ENCODE measurements around the gene SLAMF7. TPM values are rescaled to one million over a fixed set of nuclear protein-coding genes. Genes with fewer than 3 reads are reported as not detected.
"Not testable (repeated sequence)": the region's sequence is repeated elsewhere in the genome, so short reads cannot be mapped to it uniquely, and the experiment has no call there.

The SLAMF7 gene
- total RNA-seq, 1 experiment from 2014 or later = 0.29 TPM

GRCh38 chr1:160774886-160775719 lies 36.1 kb downstream of the SLAMF7 start:
- DNase-seq (ENCODE audit: low spot score) = peak; percentile 57

GRCh38 chr1:160776178-160776577 lies 37.1 kb downstream of the SLAMF7 start:
- no peak for DNase-seq (ENCODE audit: low spot score)

GRCh38 chr1:160777486-160778089 lies 38.5 kb downstream of the SLAMF7 start:
- DNase-seq (ENCODE audit: low spot score) = peak; percentile 57

GRCh38 chr1:160778976-160779375 lies 39.9 kb downstream of the SLAMF7 start:
- DNase-seq (ENCODE audit: low spot score) = no peak

GRCh38 chr1:160779626-160780397 lies 40.8 kb downstream of the SLAMF7 start:
- peak; percentile 56 for DNase-seq (ENCODE audit: low spot score)

GRCh38 chr1:160780398-160780755 lies 41.3 kb downstream of the SLAMF7 start:
- DNase-seq (ENCODE audit: low spot score) = no peak

- no peak for DNase-seq (ENCODE audit: low spot score)
Measured at GRCh38 chr1:160781186-160781766, 42.2 kb downstream of the SLAMF7 start.

GRCh38 chr1:160781914-160782689 lies 43.1 kb downstream of the SLAMF7 start:
- no peak for DNase-seq (ENCODE audit: low spot score)

- not testable (repeated sequence) for DNase-seq (ENCODE audit: low spot score)
Measured at GRCh38 chr1:160782988-160783765, 44.1 kb downstream of the SLAMF7 start.

- no peak for DNase-seq (ENCODE audit: low spot score)
Measured at GRCh38 chr1:160789051-160789701, 50.1 kb downstream of the SLAMF7 start.

- DNase-seq (ENCODE audit: low spot score) = no peak
Measured at GRCh38 chr1:160789702-160790611, 50.9 kb downstream of the SLAMF7 start.

GRCh38 chr1:160794376-160794775 lies 55.3 kb downstream of the SLAMF7 start:
- no peak for DNase-seq (ENCODE audit: low spot score)

- DNase-seq (ENCODE audit: low spot score) = no peak
Measured at GRCh38 chr1:160795951-160796383, 56.9 kb downstream of the SLAMF7 start, which contains the start of gene LY9. LY9 (plus strand) TSS chr1:160796174; CDS start chr1:160796188, 14 bp downstream.

GRCh38 chr1:160797271-160797709 lies 58.2 kb downstream of the SLAMF7 start:
- DNase-seq (ENCODE audit: low spot score) = no peak

- DNase-seq (ENCODE audit: low spot score) = no peak
Measured at GRCh38 chr1:160797861-160798273, 58.8 kb downstream of the SLAMF7 start.

- DNase-seq (ENCODE audit: low spot score) = no peak
Measured at GRCh38 chr1:160798439-160798838, 59.4 kb downstream of the SLAMF7 start.

- no peak for DNase-seq (ENCODE audit: low spot score)
Measured at GRCh38 chr1:160799641-160800040, 60.6 kb downstream of the SLAMF7 start.

GRCh38 chr1:160800142-160800541 lies 61.1 kb downstream of the SLAMF7 start:
- DNase-seq (ENCODE audit: low spot score) = no peak

Measured in A172 (cell line).